H1 (cell line): ENCODE measurements around the gene FMO3.

Experiments used
- CTCF ChIP-seq, 3 experiments: IDR thresholded peaks; 1 replicate in 2 of 3; 2 replicates in 1 of 3; pipeline versions ENCODE4 v1.5.1 to v1.6.1; 2011; ENCODE audit warnings: low read length in 3 of 3, mild to moderate bottlenecking in 3 of 3, inconsistent platforms in 2 of 3, low read depth in 1 of 3, moderate library complexity in 1 of 3; ENCODE audit not compliant: insufficient read depth in 1 of 3; ENCODE audit errors: control extremely low read depth in 1 of 3
- EZH2 ChIP-seq: fragments of 200-600 bp; sonication (generic); IDR thresholded peaks from 2 replicates; pipeline ENCODE4 v1.7.1; 2012; ENCODE audit warnings: low read depth, mild to moderate bottlenecking, moderate library complexity, low read length, inconsistent platforms; ENCODE audit not compliant: severe bottlenecking
- GABPA ChIP-seq: IDR thresholded peaks from 2 replicates; pipeline ENCODE4 v1.6.1; 2011; ENCODE audit warnings: mild to moderate bottlenecking, low read length, moderate library complexity, borderline replicate concordance; ENCODE audit not compliant: insufficient read depth
- MAFK ChIP-seq: IDR thresholded peaks from 2 replicates; pipeline ENCODE4 v1.6.1; 2012; ENCODE audit warnings: low read depth, mild to moderate bottlenecking, improper control_type of control experiment, low read length
- NRF1 ChIP-seq: IDR thresholded peaks from 2 replicates; pipeline ENCODE4 v1.6.1; 2011; ENCODE audit warnings: mild to moderate bottlenecking, low read depth, low read length, improper control_type of control experiment
- POLR2A ChIP-seq, 2 experiments: IDR thresholded peaks; 1 replicate in 1 of 2; 2 replicates in 1 of 2; pipeline ENCODE4 v1.6.1; 2011; ENCODE audit warnings: low read depth in 2 of 2, low read length in 2 of 2, mild to moderate bottlenecking in 2 of 2; ENCODE audit errors: control extremely low read depth in 1 of 2
- POLR2AphosphoS5 ChIP-seq: IDR thresholded peaks from 2 replicates; pipeline ENCODE4 v1.6.1; 2011; ENCODE audit warnings: low read depth, low read length
- RBBP5 ChIP-seq: IDR thresholded peaks from 2 replicates; pipeline ENCODE4 v1.7.1; 2012; ENCODE audit warnings: low read depth, mild to moderate bottlenecking, inconsistent platforms, low read length, moderate library complexity, borderline replicate concordance
- RXRA ChIP-seq: IDR thresholded peaks from 2 replicates; pipeline ENCODE4 v1.6.1; 2011; ENCODE audit warnings: low read depth, mild to moderate bottlenecking, low read length, moderate library complexity; ENCODE audit not compliant: insufficient read depth
- TF ChIP-seq, protein P1 (sequence below): IDR thresholded peaks from 2 replicates; pipeline ENCODE4 v1.6.1; 2011; ENCODE audit warnings: low read length, improper control_type of control experiment

DNA sequence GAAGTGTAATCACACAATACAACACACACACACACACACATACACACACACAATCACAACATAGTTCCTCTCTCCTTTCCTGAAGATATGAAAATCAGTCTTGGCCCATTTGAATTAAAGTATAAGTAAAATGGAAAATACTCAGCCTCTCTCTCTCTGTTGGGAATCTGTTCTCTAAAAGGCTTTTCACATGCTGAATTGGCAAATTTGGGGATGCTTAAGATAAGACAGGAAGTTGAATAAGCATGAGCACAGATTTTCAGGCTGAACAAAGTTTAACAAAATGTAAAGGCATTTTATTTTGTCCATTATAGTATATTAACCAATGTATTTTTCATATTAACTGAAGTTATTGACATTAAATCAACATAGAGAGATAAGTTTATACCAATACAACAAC is 70.7 kb downstream of the FMO3 start:
- TF ChIP-seq POLR2AphosphoS5 (no peak), RBBP5 (no peak), MAFK (peak; percentile 31; the same call in 1 of the 2 replicates), EZH2 (no peak), NRF1 (no peak), CTCF (IDR thresholded peaks at IDR 0.05; ENCODE audit: control extremely low read depth in 1 of 3, insufficient read depth in 1 of 3, low read depth in 1 of 3, low read length in 3 of 3) (no peak), POLR2A (IDR thresholded peaks at IDR 0.05; ENCODE audit: control extremely low read depth in 1 of 2, low read depth in 2 of 2, low read length in 2 of 2) (no peak), GABPA (no peak), RXRA (no peak)
- TF ChIP-seq, protein P1, sequence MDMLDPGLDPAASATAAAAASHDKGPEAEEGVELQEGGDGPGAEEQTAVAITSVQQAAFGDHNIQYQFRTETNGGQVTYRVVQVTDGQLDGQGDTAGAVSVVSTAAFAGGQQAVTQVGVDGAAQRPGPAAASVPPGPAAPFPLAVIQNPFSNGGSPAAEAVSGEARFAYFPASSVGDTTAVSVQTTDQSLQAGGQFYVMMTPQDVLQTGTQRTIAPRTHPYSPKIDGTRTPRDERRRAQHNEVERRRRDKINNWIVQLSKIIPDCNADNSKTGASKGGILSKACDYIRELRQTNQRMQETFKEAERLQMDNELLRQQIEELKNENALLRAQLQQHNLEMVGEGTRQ, result no peak
